Testis (tissue), 2 donors: ENCODE results near the gene ZFP64.

Experiments
- POLR2A ChIP-seq: fragments of 450-650 bp; IDR thresholded peaks from one replicate; pipeline ENCODE4 v1.6.1; 2017; ENCODE audit warnings: antibody characterized with exemption, mild to moderate bottlenecking, moderate library complexity
- TF ChIP-seq, protein P1 (sequence below), 3 experiments: fragments of 450-650 bp in 2 of 3; fragments of 200-600 bp in 1 of 3; sonication (generic) in 1 of 3; IDR thresholded peaks; one replicate each; pipeline ENCODE4 v1.5.1; 2016 to 2019; ENCODE audit warnings: antibody characterized with exemption in 3 of 3, mild to moderate bottlenecking in 2 of 3, moderate library complexity in 1 of 3

DNA sequence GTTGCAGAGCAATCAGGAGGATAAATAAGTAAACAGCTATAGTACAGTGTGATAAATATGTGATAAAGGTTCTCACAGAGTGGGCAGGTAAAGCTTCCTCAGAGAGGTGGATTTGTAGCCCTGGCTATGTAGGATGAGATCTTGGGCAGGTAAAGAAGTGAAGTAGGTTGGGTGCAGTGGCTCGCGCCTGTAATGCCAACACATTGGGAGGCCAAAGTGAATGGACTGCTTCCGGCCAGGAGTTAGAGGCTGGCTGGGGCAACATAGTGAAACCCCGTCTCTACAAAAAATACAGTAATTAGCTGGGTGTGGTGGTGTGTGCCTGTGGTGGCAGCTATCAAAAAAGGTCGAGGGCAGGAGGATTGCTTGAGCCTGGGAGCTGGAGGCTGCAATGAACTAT is 72.9 kb downstream of the ZFP64 start:
- TF ChIP-seq, protein P1, sequence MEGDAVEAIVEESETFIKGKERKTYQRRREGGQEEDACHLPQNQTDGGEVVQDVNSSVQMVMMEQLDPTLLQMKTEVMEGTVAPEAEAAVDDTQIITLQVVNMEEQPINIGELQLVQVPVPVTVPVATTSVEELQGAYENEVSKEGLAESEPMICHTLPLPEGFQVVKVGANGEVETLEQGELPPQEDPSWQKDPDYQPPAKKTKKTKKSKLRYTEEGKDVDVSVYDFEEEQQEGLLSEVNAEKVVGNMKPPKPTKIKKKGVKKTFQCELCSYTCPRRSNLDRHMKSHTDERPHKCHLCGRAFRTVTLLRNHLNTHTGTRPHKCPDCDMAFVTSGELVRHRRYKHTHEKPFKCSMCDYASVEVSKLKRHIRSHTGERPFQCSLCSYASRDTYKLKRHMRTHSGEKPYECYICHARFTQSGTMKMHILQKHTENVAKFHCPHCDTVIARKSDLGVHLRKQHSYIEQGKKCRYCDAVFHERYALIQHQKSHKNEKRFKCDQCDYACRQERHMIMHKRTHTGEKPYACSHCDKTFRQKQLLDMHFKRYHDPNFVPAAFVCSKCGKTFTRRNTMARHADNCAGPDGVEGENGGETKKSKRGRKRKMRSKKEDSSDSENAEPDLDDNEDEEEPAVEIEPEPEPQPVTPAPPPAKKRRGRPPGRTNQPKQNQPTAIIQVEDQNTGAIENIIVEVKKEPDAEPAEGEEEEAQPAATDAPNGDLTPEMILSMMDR (IDR thresholded peaks at IDR 0.05), result no peak
- no peak for TF ChIP-seq POLR2A
